Naive B cell (primary cell): Measurements from ENCODE around the gene C20orf204. TPM values are rescaled to one million over a fixed set of nuclear protein-coding genes. Genes with fewer than 3 reads are reported as not detected.

Experiments
- ATAC-seq, 2 donors: fragments of 150-1000 bp; cut with Tn5 transposase; 2 replicates each; pipeline ENCODE4 v1.10.0; 2021; ENCODE audit warnings: low read depth in 2 of 2, mild to moderate bottlenecking in 2 of 2, moderate library complexity in 2 of 2
- DNase-seq: peaks from one replicate; pipeline ENCODE4 v3.0.0; 2022
- H3K27ac Mint-ChIP-seq, 6 donors: one replicate each; pipeline ENCODE4 v1.8.0; 2020 to 2022; ENCODE audit warnings: mild to moderate bottlenecking in 6 of 6, mixed read lengths in 6 of 6, moderate library complexity in 5 of 6, inconsistent platforms in 2 of 6
- H3K27me3 Mint-ChIP-seq, 3 donors: one replicate each; pipeline ENCODE4 v1.8.0; 2021 to 2022; ENCODE audit warnings: mixed read lengths in 3 of 3, mild to moderate bottlenecking in 1 of 3
- H3K36me3 Mint-ChIP-seq, 2 donors: one replicate each; pipeline ENCODE4 v1.8.0; 2020 to 2022; ENCODE audit warnings: mixed read lengths in 2 of 2, inconsistent platforms in 1 of 2, mild to moderate bottlenecking in 1 of 2
- H3K4me1 Mint-ChIP-seq, 3 donors: one replicate each; pipeline ENCODE4 v1.8.0; 2020 to 2022; ENCODE audit warnings: mixed read lengths in 3 of 3, inconsistent platforms in 1 of 3, mild to moderate bottlenecking in 1 of 3, moderate library complexity in 1 of 3
- H3K4me3 Mint-ChIP-seq, 8 donors: one replicate each; pipeline ENCODE4 v1.8.0; 2020 to 2022; ENCODE audit warnings: mild to moderate bottlenecking in 8 of 8, mixed read lengths in 8 of 8, moderate library complexity in 8 of 8, inconsistent platforms in 2 of 8
- H3K9me3 Mint-ChIP-seq, 7 donors: one replicate each; pipeline ENCODE4 v1.8.0; 2020 to 2022; ENCODE audit warnings: mixed read lengths in 7 of 7, mild to moderate bottlenecking in 5 of 7, inconsistent platforms in 2 of 7, moderate library complexity in 1 of 7
- polyA plus RNA-seq, 6 donors: library from polyadenylated mRNA; unstranded; fragments of 300-500 nt; fragmentation: Illumina TruSeq; gene quantifications; one replicate each; pipeline ENCODE4 v1.2.3, GENCODE V29; 2021; ENCODE audit warnings: low read depth in 6 of 6

The C20orf204 gene
- polyA plus RNA-seq, 6 donors from 2014 or later = 0.05 TPM; not detected in 5

DNA sequence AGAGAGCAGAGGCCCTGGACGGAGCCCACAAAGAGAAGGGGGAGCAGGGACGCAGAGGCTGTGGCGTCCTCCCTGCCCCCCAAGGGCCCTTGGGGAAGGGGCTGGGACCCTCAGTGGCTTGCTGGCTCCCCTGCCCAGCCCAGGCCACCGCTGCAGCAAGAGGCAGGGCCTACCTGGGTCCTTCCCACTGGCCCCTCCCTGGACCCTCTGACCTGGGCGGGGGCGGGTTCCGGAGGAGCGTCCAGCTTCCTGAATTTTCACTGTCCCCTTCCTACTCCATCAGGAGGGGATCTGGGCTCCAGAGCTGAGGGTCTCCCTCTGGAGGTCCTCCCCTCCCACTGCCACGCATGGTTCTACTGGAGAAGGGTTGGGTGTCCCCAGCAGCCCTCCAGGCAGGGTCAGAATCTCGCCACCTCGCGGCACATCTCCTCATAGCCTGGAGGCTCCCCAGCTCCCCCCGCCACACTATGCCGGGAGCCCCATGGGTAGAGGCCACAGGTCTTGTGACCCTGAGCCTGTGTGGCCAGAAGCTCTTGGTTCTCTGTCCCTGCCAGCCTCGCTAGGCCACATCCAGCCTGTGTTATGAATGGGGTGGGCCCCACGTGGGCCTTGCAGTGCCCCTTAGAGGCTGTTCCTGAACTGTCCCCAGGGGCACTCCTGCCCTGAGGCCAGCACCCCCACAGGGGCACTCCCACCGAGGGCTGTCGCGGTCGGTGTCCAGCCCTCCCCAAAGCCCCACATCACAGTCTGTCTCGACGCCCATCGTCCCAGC lies 14.5 kb downstream of the C20orf204 start:
- peaks cover 19 to 77% (median 62%) of the 10 kb centered on the region in 3 donors for H3K27me3 Mint-ChIP-seq
- no peak for ATAC-seq
- H3K9me3 Mint-ChIP-seq = no peaks in the 10 kb centered on the region
- no peak overlapping the region for H3K27ac Mint-ChIP-seq
- DNase-seq = no peak
- no peaks in the 10 kb centered on the region for H3K36me3 Mint-ChIP-seq
- peak overlapping the region in 7 of 8 donors; percentile 15 to 64 (median 44) for H3K4me3 Mint-ChIP-seq
- peaks cover 9 to 15% (median 10%) of the 10 kb centered on the region in 3 donors for H3K4me1 Mint-ChIP-seq

DNA sequence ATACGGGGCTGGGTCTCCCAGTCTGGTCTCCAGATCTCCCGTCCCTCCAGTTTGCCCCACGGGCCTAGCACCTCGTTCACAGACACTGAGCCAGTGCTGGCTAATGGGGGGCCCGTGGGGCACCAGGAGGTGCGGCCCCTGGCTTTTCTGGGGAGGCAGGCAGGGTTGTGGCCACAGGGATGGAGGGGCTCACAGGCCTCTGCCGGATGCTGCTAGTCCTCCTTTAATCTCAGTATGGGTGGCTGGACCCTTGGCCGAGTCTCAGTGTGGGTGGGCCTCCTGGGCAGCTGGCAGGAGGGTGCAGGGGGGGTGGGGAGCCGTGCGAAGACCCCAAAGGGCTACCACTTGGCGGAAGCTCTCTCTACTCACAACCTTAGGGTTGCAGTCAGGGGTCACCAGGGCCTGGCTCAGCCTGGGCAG lies 15.1 kb downstream of the C20orf204 start:
- peak overlapping the region in 1 of 8 donors; percentile 47 for H3K4me3 Mint-ChIP-seq
- no peaks in the 10 kb centered on the region for H3K36me3 Mint-ChIP-seq
- H3K27me3 Mint-ChIP-seq = peaks cover 15 to 76% (median 59%) of the 10 kb centered on the region in 3 donors
- H3K9me3 Mint-ChIP-seq = no peaks in the 10 kb centered on the region
- H3K4me1 Mint-ChIP-seq = peaks cover 9 to 17% (median 11%) of the 10 kb centered on the region in 3 donors
- ATAC-seq = no peak
- DNase-seq = no peak
- no peak overlapping the region for H3K27ac Mint-ChIP-seq

DNA sequence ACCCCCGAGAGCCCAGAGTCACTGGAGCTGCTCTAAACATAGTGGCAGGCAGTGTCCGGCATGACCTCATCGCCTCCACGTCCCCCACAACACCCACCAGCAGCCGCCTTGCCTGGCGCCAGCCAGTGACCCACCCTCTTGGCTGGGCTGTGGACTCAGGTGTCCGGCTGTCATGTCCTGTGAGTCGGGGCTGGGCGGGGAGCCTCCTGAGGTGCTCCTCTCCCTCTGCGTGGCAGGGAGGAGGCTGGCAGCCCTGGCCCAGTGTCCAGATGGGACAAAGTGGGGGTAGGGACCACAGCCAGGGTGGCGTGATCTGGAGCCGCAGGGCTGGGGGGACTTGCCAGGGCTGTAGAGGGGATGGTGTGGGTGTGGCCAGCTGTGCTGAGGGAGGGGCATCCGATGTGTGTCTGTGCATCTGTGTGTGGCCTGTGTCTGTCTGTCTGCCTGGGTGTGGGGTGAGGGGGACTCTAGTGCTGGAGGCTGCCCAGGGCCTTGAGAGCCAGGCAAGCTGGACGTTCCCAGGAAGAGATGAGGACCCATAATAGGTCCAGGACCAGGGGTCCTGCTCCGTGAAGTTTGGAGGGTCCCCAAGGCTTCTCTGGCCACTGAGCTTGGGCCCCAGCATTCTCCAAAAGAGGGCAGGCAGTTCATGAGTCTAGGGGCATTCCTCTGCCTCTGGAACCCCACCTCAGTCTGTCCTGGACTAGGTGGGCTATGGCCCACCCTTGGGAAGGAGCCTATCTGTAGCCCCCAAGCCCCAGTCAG lies 15.8 kb downstream of the C20orf204 start:
- peaks cover 9 to 72% (median 52%) of the 10 kb centered on the region in 3 donors for H3K27me3 Mint-ChIP-seq
- peak overlapping the region in 2 of 8 donors; percentile 12 to 71 for H3K4me3 Mint-ChIP-seq
- DNase-seq (no peak), ATAC-seq (no peak)
- no peaks in the 10 kb centered on the region for H3K9me3 Mint-ChIP-seq
- no peaks in the 10 kb centered on the region for H3K36me3 Mint-ChIP-seq
- H3K4me1 Mint-ChIP-seq = peaks cover 9 to 17% (median 11%) of the 10 kb centered on the region in 3 donors
- no peak overlapping the region for H3K27ac Mint-ChIP-seq

- H3K9me3 Mint-ChIP-seq = no peaks in the 10 kb centered on the region
- H3K4me1 Mint-ChIP-seq = peaks cover 9 to 19% (median 11%) of the 10 kb centered on the region in 3 donors
- H3K27ac Mint-ChIP-seq = no peak overlapping the region
- DNase-seq (no peak), ATAC-seq (no peak)
- H3K27me3 Mint-ChIP-seq = peaks cover 9 to 66% (median 46%) of the 10 kb centered on the region in 3 donors
- H3K4me3 Mint-ChIP-seq = no peak overlapping the region
- no peaks in the 10 kb centered on the region for H3K36me3 Mint-ChIP-seq
These were observed 16.3 kb downstream of the C20orf204 start for GRCh38 chr20:64052326-64052722.

DNA sequence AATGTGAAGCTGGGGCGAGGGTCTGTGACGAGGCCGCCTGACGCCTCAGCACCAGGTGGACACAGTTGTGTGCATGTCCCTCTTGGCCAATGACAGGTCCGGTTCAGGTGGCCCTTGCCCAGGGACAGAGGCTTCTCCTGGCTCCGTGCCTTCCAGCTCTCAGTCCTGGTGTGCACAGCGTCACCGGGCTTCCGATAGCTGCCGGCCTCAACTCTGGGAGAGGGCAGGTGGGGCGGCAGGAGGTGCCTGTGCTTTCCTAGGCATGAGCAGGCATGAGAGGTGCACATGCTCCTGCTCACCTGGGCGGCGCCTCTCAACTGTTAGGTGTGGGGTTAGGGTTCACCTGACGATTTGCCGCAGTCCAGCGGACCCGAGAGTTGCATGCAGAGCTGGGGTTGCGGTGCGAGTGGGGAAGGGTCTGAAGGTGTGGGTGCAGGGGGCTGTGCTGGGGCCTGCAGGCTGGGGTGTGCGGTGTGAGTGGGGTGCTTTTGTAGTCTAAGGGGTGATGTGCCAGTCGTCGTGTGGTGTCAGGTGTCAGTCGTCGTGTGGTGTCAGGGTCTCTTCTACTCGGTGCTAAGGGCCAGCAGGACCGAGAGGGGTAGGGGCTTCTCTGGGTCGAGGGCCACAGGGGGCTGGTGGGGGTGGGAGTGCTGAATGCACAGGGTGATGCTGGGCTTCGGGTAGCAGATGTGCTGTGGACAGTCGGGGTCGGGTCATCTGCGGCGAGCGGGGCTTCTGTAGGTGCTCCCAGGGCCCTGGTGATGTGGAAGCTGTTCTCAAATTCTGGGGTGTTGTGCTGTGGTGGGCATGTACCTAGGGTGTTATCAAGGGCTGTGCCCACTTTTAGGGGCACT lies 17.2 kb downstream of the C20orf204 start:
- no peak for ATAC-seq
- Mint-ChIP-seq H3K4me1 (peaks cover 12 to 28% (median 15%) of the 10 kb centered on the region in 3 donors), H3K27me3 (peaks cover 9 to 64% (median 40%) of the 10 kb centered on the region in 3 donors), H3K4me3 (peak overlapping the region in 1 of 8 donors; percentile 5), H3K36me3 (no peaks in the 10 kb centered on the region), H3K27ac (no peak overlapping the region), H3K9me3 (no peaks in the 10 kb centered on the region)
- DNase-seq = no peak

GRCh38 chr20:64053841-64054661 lies 18.1 kb downstream of the C20orf204 start:
- Mint-ChIP-seq H3K4me3 (peak overlapping the region in 1 of 8 donors; percentile 5), H3K36me3 (no peaks in the 10 kb centered on the region), H3K9me3 (no peaks in the 10 kb centered on the region), H3K27me3 (peaks cover 6 to 63% (median 40%) of the 10 kb centered on the region in 3 donors), H3K27ac (no peak overlapping the region), H3K4me1 (peaks cover 16 to 32% (median 20%) of the 10 kb centered on the region in 3 donors)
- no peak for DNase-seq
- no peak for ATAC-seq

DNA sequence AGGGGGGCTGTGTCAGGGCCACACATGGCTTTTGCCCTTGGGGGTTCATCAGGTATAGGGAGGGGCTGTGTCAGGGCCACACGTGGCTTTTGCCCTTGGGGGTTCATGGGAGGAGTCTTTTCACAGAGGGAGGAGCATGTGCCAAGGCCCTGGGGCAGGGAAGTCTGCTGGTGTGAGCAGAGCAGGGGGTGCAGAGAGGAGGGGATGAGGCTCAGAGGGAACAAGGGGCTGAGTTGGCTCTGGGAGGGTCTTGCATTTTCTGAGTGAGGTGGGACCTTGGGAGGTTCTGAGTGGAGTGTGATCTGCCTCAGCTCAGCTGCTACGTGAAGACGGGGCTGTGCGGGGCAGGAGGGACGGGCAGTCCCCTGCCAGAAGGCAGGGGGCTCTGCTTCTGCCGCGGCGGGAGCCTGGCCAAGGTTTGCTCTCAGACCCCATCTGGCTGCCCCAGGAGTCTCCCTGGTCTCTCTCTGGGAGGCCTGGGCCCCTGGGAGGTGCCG lies 19.5 kb downstream of the C20orf204 start:
- H3K9me3 Mint-ChIP-seq = no peaks in the 10 kb centered on the region
- no peak for ATAC-seq
- no peaks in the 10 kb centered on the region for H3K36me3 Mint-ChIP-seq
- peaks cover 5 to 59% (median 38%) of the 10 kb centered on the region in 3 donors for H3K27me3 Mint-ChIP-seq
- DNase-seq = no peak
- H3K27ac Mint-ChIP-seq = peak overlapping the region in 1 of 6 donors; percentile 62
- peaks cover 16 to 32% (median 20%) of the 10 kb centered on the region in 3 donors for H3K4me1 Mint-ChIP-seq
- H3K4me3 Mint-ChIP-seq = no peak overlapping the region

- no peak overlapping the region for H3K27ac Mint-ChIP-seq
- ATAC-seq = no peak
- H3K27me3 Mint-ChIP-seq = peaks cover 5 to 52% (median 33%) of the 10 kb centered on the region in 3 donors
- peak overlapping the region in 1 of 8 donors; percentile 15 for H3K4me3 Mint-ChIP-seq
- no peak for DNase-seq
- H3K4me1 Mint-ChIP-seq = peaks cover 13 to 32% (median 20%) of the 10 kb centered on the region in 3 donors
- H3K9me3 Mint-ChIP-seq = no peaks in the 10 kb centered on the region
- H3K36me3 Mint-ChIP-seq = no peaks in the 10 kb centered on the region
These were observed 20.1 kb downstream of the C20orf204 start for GRCh38 chr20:64055893-64056638.

DNA sequence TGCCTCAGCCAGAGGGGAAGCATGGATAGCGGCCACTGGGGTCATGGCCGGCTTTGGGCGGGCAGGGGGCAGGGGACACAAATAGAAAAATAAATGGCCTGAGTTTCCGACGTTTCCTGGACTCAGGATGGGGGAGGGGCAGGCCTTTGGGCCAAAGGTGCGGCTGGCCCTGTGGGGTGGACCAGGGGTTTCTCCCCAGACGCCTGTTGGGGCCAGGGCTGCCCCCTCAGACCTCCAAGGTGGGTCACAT lies 20.6 kb downstream of the C20orf204 start:
- Mint-ChIP-seq H3K27ac (no peak overlapping the region), H3K4me3 (no peak overlapping the region), H3K27me3 (peaks cover 5 to 47% (median 31%) of the 10 kb centered on the region in 3 donors), H3K36me3 (no peaks in the 10 kb centered on the region), H3K4me1 (peaks cover 13 to 32% (median 20%) of the 10 kb centered on the region in 3 donors), H3K9me3 (no peaks in the 10 kb centered on the region)
- no peak for DNase-seq
- ATAC-seq = no peak

DNA sequence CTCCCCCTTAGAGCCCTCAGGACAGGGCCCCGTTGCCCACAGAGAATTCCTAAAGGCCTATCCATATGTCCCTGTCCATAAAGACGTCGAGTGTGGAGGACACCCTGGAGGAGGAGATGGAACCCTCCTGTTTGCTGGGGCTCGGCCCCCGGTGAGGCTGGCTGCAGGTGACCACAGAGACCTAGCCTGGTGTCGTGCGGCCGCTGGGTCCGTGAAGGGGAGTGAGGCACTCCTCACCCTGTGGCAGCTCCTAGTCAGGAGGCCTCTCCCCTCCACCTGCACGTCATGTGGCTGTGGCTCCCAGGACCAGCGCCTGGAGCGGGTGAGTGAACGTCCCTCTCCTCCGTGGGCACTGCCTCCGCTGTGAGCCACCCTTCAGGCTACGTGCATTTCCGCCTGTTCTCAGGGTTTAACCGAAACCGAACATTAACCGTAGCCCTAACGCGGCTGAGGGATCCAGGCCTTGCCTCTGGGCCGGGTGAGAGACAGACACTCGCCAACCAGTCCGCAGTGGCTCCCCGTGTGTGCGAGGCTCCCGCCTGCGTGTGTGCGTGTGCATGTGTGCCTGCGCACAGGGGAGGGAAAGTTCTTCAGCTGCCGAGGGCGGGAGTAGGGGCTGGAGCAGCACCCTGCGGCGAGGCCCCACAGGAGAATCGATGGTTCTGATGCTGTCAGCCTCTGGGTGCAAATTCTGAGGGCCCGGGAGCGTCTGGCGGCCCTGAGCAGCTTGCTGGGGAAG lies 21.1 kb downstream of the C20orf204 start:
- H3K4me1 Mint-ChIP-seq = peaks cover 13 to 32% (median 20%) of the 10 kb centered on the region in 3 donors
- H3K36me3 Mint-ChIP-seq = no peaks in the 10 kb centered on the region
- H3K4me3 Mint-ChIP-seq = peak overlapping the region in 6 of 8 donors; percentile 20 to 60 (median 56)
- DNase-seq (no peak), ATAC-seq (peak; percentile 12 to 27)
- H3K27me3 Mint-ChIP-seq = peaks cover 5 to 43% (median 26%) of the 10 kb centered on the region in 3 donors
- peak overlapping the region in 3 of 6 donors; percentile 38 to 67 (median 60) for H3K27ac Mint-ChIP-seq
- no peaks in the 10 kb centered on the region for H3K9me3 Mint-ChIP-seq
